Esophagus squamous epithelium (tissue), 5 donors: Measurements from ENCODE around the gene ZNF716. TPM values are rescaled to one million over a fixed set of nuclear protein-coding genes. Genes with fewer than 3 reads are reported as not detected.

Experiments
- DNase-seq: peaks from one replicate; lab custom pipeline; 2025; lab: John Stamatoyannopoulos, UW
- H3K27ac ChIP-seq, 4 donors: fragments of 200-600 bp; sonication (generic); one replicate each; pipeline ENCODE4 v1.5.1; 2016 to 2019; ENCODE audit warnings: mild to moderate bottlenecking in 1 of 4
- H3K27me3 ChIP-seq, 4 donors: fragments of 200-600 bp; sonication (generic); 1 replicate in 3 of 4; 2 replicates in 1 of 4; pipeline versions ENCODE4 v1.5.1 to v1.6.0; 2017 to 2021; ENCODE audit warnings: antibody characterized with exemption in 1 of 4
- H3K36me3 ChIP-seq, 3 donors: fragments of 200-600 bp; sonication (generic); one replicate each; pipeline ENCODE4 v1.5.1; 2016 to 2019
- H3K4me1 ChIP-seq, 3 donors: fragments of 200-600 bp; sonication (generic); one replicate each; pipeline ENCODE4 v1.5.1; 2017 to 2019
- H3K4me3 ChIP-seq, 4 donors: fragments of 200-600 bp; sonication (generic); 1 replicate in 3 of 4; 2 replicates in 1 of 4; pipeline ENCODE4 v1.5.1; 2016 to 2019; ENCODE audit warnings: mild to moderate bottlenecking in 2 of 4, moderate library complexity in 1 of 4
- H3K9me3 ChIP-seq, 3 donors: fragments of 200-600 bp; sonication (generic); one replicate each; pipeline ENCODE4 v1.5.1; 2016 to 2019
- POLR2A ChIP-seq, 4 donors: fragments of 450-650 bp; IDR thresholded peaks; one replicate each; pipeline ENCODE4 v1.6.1; 2017; ENCODE audit warnings: antibody characterized with exemption in 4 of 4, mild to moderate bottlenecking in 4 of 4, moderate library complexity in 3 of 4
- WGBS, 2 donors: methylation state at CpG; one replicate each; pipeline ENCODE4 v1.1.5; 2018; 5-methylcytosine and 5-hydroxymethylcytosine counted together
- intact Hi-C: fragments of 100-400 bp; cut with DNase I; formaldehyde crosslinking; loops from one replicate; pipeline ENCODE4 v1.15.0; 2022
- total RNA-seq, 4 donors: library from RNA; depleted of rRNA; stranded (reverse); fragments of >200 nt; gene quantifications; one replicate each; pipeline ENCODE4 v1.1.0, GENCODE V29; 2016
- TF ChIP-seq, protein P1 (sequence below), 6 experiments: fragments of 450-650 bp in 4 of 6; fragments of 200-600 bp in 2 of 6; sonication (generic) in 2 of 6; IDR thresholded peaks; one replicate each; pipeline ENCODE4 v1.5.1; 2016 to 2019; ENCODE audit warnings: antibody characterized with exemption in 6 of 6, mild to moderate bottlenecking in 4 of 6, moderate library complexity in 4 of 6
- donor health status: DM: yes; HTN: yes; CAD: no.

Gene ZNF716
- total RNA-seq, 4 donors from 2014 or later = not detected

DNA sequence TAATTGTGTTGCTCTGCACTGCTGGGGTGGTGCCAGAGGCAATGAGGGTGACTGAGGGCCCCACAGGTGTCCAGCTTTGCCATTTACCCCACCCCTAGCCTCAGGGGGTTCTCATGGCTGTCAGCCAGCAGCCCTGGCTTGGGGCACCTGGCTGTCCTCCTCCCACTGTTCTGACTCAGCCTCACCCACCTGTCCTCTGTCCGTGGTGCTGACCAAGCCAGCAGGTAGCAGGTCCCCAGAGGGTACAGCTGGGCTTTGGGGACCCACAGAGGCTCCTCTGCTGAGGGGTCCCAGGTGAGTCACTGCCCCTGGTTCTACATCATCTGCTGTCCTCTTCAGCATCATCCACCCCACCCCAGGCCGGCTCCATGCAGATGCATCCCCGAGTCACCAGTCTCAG is 32.2 kb upstream of the ZNF716 start:
- intact Hi-C loops = no loop called here
- Histone ChIP-seq H3K4me3 (no peak overlapping the region), H3K9me3 (peaks cover 0 to 53% (median 12%) of the 10 kb centered on the region in 3 donors), H3K27ac (no peak overlapping the region), H3K4me1 (no peaks in the 10 kb centered on the region), H3K27me3 (no peaks in the 10 kb centered on the region), H3K36me3 (no peaks in the 10 kb centered on the region)
- TF ChIP-seq POLR2A (IDR thresholded peaks at IDR 0.05) = no peak
- TF ChIP-seq, protein P1, sequence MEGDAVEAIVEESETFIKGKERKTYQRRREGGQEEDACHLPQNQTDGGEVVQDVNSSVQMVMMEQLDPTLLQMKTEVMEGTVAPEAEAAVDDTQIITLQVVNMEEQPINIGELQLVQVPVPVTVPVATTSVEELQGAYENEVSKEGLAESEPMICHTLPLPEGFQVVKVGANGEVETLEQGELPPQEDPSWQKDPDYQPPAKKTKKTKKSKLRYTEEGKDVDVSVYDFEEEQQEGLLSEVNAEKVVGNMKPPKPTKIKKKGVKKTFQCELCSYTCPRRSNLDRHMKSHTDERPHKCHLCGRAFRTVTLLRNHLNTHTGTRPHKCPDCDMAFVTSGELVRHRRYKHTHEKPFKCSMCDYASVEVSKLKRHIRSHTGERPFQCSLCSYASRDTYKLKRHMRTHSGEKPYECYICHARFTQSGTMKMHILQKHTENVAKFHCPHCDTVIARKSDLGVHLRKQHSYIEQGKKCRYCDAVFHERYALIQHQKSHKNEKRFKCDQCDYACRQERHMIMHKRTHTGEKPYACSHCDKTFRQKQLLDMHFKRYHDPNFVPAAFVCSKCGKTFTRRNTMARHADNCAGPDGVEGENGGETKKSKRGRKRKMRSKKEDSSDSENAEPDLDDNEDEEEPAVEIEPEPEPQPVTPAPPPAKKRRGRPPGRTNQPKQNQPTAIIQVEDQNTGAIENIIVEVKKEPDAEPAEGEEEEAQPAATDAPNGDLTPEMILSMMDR (IDR thresholded peaks at IDR 0.05) = no peak
- WGBS, 2 donors = 52% methylated on average over 3 of the region's 3 CpGs; no CpG with 5 or more reads in 1 of the 2 donors
- no peak for DNase-seq

DNA sequence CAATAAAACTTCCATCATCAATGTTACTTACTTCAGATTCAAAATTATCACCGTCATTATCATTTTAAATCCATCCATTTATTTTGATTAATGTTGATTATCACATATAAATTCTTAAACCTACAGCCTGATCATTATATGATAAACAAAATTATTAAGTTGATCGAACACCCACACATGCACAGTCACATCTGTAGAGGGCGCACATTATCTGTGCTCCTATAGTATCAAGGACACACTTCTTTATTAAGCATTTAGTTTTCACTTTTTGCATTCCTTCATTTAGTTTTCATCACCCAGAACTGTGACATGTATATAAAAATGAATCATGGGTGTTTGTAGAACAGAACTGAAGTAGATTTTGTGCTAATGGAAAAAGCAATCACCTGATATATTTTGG is 26.2 kb upstream of the ZNF716 start:
- TF ChIP-seq POLR2A (IDR thresholded peaks at IDR 0.05) = no peak
- TF ChIP-seq, protein P1 (IDR thresholded peaks at IDR 0.05) = no peak
- Histone ChIP-seq H3K27me3 (peaks cover 0 to 6% (median 0%) of the 10 kb centered on the region in 4 donors), H3K9me3 (peaks cover 0 to 28% (median 13%) of the 10 kb centered on the region in 3 donors), H3K27ac (no peak overlapping the region), H3K36me3 (no peaks in the 10 kb centered on the region), H3K4me1 (no peaks in the 10 kb centered on the region), H3K4me3 (no peak overlapping the region)
- DNase-seq = no peak
- 51 to 62% methylated on average over 3 of the region's 3 CpGs for WGBS, 2 donors
- intact Hi-C loops = no loop called here

DNA sequence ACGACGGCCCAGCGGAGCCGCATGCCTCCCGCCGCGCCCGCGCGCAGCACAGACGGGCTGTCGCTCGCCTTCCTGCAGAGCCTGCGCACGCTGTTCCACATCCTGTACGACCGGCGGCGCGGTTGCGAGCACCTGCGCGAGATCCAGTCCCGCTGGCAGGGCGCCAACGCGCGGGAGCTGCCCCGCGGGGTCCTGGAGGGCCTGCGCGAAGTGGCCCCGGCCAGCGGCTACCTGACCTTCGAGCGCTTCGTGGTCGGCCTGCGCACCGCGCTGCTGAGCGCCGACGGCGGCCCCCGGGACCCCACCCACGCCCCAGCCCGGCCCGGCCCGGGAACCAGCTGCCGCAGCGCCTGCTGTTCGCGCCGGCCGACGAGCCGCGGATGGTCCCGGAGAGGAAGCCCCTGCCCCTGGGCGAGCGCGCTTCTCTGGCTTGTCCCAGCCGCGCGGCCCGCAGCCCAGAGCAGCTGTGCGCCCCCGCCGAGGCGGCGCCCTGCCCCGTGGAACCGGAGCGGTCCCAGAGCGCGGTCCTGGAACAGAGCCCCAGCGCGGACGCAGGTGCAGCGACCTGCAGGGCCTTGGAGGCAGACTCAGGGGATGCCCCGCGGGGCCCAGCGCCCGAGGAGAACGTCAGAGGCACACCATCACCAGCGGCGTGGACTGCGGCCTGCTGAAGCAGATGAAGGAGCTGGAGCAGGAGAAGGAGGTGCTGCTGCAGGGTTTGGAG is 25.3 kb upstream of the ZNF716 start:
- intact Hi-C loops = no loop called here
- Histone ChIP-seq H3K4me1 (no peaks in the 10 kb centered on the region), H3K36me3 (no peaks in the 10 kb centered on the region), H3K4me3 (no peak overlapping the region), H3K27ac (no peak overlapping the region), H3K27me3 (peaks cover 0 to 6% (median 0%) of the 10 kb centered on the region in 4 donors), H3K9me3 (peaks cover 0 to 28% (median 13%) of the 10 kb centered on the region in 3 donors)
- DNase-seq = no peak
- TF ChIP-seq, protein P1 (IDR thresholded peaks at IDR 0.05) = no peak
- WGBS, 2 donors = 70% methylated on average over 6 of the region's 89 CpGs; no CpG with 5 or more reads in 1 of the 2 donors

DNA sequence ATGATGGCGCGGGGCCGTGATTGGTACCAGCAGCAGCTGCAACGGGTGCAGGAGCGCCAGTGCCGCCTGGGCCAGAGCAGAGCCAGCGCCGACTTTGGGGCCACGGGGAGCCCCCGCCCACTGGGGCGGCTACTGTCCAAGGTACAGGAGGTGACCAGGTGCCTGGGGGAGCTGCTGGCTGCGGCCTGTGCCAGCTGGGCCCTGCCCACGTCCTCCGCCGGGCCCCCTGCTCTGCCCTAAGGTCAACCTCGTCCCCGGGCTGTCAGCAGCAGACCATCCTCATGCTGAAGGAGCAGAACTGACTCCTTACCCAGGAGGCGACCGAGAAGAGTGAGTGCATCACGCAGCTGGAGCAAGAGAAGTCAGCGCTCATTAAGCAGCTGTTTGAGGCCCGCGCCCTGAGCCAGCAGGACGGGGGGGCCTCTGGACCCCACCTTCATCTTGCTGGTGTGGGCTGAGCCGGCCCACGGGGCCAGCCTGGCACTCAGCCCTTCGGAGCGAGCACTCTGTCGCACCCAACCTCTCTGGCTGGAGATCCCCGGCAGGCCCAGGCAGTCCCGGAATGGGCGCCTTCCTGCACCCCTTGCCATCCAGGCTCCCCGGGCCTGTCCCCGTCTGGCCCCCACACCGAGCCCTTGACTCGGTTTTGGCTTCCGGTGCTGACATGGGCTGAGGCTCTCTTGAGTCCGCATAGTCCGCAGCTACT is 24.6 kb upstream of the ZNF716 start:
- H3K27ac ChIP-seq = no peak overlapping the region
- intact Hi-C loops = no loop called here
- H3K27me3 ChIP-seq = peaks cover 0 to 6% (median 0%) of the 10 kb centered on the region in 4 donors
- H3K36me3 ChIP-seq = no peaks in the 10 kb centered on the region
- no peak for TF ChIP-seq POLR2A (IDR thresholded peaks at IDR 0.05)
- TF ChIP-seq, protein P1 (IDR thresholded peaks at IDR 0.05) = no peak
- DNase-seq = no peak
- no peaks in the 10 kb centered on the region for H3K4me1 ChIP-seq
- H3K9me3 ChIP-seq = peaks cover 0 to 28% (median 13%) of the 10 kb centered on the region in 3 donors
- H3K4me3 ChIP-seq = no peak overlapping the region
- 50 to 78% methylated on average over 1 to 11 of the region's 39 CpGs for WGBS, 2 donors
